Measurements from ENCODE around the gene SLC6A19. TPM values are rescaled to one million over a fixed set of nuclear protein-coding genes. Genes with fewer than 3 reads are reported as not detected.

Gene SLC6A19
- polyA plus RNA-seq, 1 donor from 2014 or later: not detected

DNA sequence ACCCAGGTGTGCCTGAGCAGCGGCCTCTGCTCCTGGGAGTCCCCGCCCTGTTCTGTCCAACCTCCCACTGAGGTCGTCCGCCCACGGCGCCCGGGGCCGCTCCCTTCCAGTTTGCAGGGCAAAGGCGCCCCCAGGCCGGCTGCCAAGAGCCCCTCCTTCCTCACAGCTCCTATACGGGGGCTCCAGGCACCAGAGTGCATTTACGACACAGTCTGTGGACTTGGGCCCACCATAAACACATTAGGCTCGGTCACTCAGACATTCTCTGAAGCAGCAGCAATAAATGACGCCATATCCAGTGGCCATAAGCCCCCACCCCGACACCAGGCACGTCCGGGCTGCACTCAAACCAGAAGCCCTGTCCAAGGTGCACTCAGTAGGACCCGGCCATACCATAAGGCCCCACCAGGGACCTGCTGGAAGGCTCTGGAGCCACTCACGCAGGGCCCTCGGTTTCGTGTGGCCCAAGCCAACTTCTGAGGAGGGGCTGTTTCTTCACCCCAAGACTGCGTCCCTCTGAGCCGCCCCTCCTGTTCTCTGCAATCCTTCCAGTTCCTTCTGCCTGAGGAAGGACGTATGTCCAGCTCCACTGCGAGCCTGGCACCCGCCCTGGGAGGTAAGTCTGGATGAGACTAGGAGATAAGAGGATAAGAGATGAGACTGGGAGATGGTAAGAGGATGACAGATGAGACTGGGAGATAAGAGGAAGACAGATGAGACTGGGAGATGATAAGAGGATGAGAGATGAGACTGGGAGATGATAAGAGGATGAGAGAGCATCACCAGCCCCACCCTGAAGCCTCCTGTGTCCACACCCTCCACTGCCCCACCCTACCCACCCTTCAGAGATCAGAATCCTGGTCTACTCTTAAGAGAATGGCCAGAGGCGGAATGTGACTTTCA lies 50.5 kb downstream of the SLC6A19 start:
- Mint-ChIP-seq H3K4me1 (peaks cover 0 to 10% (median 3%) of the 10 kb centered on the region in 3 donors), H3K4me3 (no peak overlapping the region), H3K9me3 (no peaks in the 10 kb centered on the region), H3K27me3 (peaks cover 9% of the 10 kb centered on the region), H3K36me3 (no peaks in the 10 kb centered on the region), H3K27ac (no peak overlapping the region)

DNA sequence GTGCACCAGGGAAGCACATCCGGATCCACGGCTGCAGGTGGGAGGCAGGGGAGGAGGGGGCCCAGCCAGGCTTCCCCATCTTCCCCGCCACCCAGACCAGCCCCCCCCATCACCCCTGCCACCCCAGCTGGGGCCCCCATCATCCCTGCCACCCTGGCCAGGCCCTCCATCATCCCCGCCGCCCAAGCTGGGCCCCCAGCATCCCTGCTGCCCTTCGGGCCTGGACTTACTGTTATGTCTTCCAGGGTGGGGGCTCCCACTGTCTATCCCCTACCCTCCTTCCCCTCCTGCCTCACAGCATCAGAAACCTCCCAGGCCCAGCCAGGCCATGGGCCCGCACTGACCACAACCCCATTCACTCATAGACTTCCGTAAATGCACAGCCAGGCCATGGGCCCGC lies 51.3 kb downstream of the SLC6A19 start:
- H3K4me3 Mint-ChIP-seq: no peak overlapping the region
- H3K9me3 Mint-ChIP-seq: no peaks in the 10 kb centered on the region
- H3K27me3 Mint-ChIP-seq: peaks cover 5% of the 10 kb centered on the region
- H3K27ac Mint-ChIP-seq: no peak overlapping the region
- no peaks in the 10 kb centered on the region for H3K36me3 Mint-ChIP-seq
- peaks cover 0 to 10% (median 3%) of the 10 kb centered on the region in 3 donors for H3K4me1 Mint-ChIP-seq

DNA sequence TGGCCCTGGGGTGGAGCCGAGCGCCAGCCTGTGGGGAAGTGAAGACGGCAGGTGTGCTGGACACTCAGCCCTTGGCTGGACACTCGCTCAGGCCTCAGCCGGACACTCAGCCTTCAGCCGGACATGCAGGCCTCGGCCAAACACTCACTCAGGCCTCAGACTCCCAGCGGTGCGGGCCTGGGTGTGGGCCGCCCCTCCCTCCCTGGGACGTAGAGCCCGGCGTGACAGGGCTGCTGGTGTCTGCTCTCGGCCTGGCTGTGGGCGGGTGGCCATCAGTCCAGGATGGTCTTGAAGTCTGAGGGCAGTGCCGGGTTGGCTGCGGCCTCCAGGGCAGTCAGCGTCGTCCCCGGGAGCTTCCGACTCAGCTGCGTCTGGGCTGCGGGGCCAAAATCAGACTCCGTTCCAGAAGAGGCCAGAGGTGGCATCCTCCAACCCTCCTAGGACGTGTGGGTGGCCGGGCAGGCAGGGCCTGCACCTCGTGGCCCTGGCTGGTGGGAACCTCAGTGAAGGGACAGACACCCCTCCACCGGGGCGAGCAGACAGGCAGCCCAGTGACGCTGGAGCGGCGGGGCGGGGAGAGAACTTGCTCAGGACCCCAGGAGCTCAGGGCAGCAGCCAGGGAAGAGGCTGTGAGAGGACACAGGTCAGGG lies 52.2 kb downstream of the SLC6A19 start:
- H3K9me3 Mint-ChIP-seq: no peaks in the 10 kb centered on the region
- peaks cover 0 to 10% (median 3%) of the 10 kb centered on the region in 3 donors for H3K4me1 Mint-ChIP-seq
- H3K27ac Mint-ChIP-seq: no peak overlapping the region
- H3K27me3 Mint-ChIP-seq: peaks cover 4% of the 10 kb centered on the region
- no peak overlapping the region for H3K4me3 Mint-ChIP-seq
- no peaks in the 10 kb centered on the region for H3K36me3 Mint-ChIP-seq

DNA sequence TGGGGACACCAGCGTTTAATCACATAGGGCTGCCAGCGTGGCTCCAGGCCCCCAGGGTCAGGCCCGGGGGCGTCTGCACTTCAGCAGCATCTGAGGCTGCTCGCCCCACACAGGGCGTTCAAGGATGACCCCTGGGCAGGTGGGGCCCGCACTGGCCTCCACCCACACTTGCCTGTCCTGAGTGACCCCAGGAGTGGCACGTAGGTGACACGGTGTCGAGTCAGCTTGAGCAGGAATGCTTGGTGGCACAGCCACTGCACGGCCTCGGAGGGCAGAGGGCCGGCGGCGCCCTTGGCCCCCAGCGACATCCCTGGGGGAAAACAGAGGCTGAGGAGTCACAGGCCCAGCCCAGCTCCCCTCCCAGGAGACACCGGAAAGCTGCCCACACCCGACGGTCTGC lies 52.8 kb downstream of the SLC6A19 start:
- Mint-ChIP-seq H3K36me3 (no peaks in the 10 kb centered on the region), H3K27me3 (peaks cover 2% of the 10 kb centered on the region), H3K4me3 (no peak overlapping the region), H3K4me1 (peaks cover 0 to 10% (median 3%) of the 10 kb centered on the region in 3 donors), H3K27ac (no peak overlapping the region), H3K9me3 (no peaks in the 10 kb centered on the region)

DNA sequence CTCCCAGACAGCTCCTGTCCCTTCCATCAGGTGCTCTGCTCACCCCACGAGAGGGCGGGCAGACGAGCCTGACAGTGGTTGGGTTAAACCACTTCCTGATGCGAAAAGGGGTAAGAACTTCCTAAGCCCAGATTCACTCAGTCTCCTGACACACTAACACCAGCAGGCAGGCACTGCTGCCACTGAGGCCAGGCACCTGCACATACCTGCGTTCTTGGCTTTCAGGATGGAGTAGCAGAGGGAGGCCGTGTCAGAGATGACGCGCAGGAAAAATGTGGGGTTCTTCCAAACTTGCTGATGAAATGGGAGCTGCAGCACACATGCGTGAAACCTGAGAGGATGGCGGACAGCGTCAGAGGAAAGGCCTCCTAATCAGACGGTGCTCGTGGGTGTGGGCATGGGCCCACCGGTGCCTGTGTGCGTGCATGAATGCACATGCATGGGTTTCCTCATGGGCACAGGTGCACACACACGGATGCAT lies 53.7 kb downstream of the SLC6A19 start:
- Mint-ChIP-seq H3K36me3 (no peaks in the 10 kb centered on the region), H3K4me1 (peaks cover 0 to 10% (median 3%) of the 10 kb centered on the region in 3 donors), H3K27me3 (peaks cover 2% of the 10 kb centered on the region), H3K4me3 (no peak overlapping the region), H3K9me3 (no peaks in the 10 kb centered on the region), H3K27ac (no peak overlapping the region)

DNA sequence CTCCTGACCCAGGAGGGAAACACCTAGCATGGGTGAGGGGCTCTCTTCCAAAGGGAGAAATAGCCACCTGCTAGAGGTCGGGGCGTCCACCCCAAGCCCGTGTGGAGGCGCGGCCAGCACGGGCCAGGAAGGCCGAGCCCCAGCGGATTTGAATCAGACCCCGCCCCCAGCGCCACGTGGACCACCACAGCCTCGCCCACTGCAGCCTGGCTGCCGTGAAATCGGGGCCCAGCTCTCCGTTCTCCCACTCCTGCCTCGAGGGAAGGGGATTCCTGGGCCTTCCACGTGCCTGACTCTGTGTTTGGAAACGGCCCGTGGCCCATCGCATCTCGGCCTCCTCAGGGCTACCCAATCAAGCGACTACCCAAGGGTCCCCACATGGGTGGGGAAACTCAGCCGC lies 55.4 kb downstream of the SLC6A19 start:
- no peak overlapping the region for H3K4me3 Mint-ChIP-seq
- H3K9me3 Mint-ChIP-seq: no peaks in the 10 kb centered on the region
- H3K27ac Mint-ChIP-seq: no peak overlapping the region
- peaks cover 0 to 10% (median 3%) of the 10 kb centered on the region in 3 donors for H3K4me1 Mint-ChIP-seq
- H3K27me3 Mint-ChIP-seq: peaks cover 4% of the 10 kb centered on the region
- H3K36me3 Mint-ChIP-seq: no peaks in the 10 kb centered on the region

DNA sequence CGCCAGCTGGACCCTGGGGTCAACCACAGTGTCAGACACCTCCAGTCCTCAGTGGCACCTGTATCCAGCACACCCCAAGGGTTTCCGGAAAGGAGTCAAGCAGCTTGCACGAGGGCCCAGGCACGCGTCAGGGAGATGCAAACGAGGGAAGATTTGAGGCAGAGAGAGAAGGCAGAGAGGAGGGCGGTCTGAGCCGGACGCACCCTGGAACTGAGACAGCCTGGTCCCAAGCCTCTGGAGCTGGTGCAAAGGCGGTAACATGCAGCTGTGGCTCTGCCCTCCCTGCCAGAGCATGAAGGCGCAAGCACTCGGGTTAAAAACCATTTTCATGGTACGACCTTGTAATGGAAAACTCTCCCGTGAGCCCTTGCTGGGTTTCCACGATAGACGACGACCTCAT lies 56.0 kb downstream of the SLC6A19 start:
- Mint-ChIP-seq H3K36me3 (peaks cover 2% of the 10 kb centered on the region), H3K27me3 (peaks cover 4% of the 10 kb centered on the region), H3K4me1 (peaks cover 0 to 10% (median 3%) of the 10 kb centered on the region in 3 donors), H3K27ac (no peak overlapping the region), H3K4me3 (no peak overlapping the region), H3K9me3 (no peaks in the 10 kb centered on the region)

DNA sequence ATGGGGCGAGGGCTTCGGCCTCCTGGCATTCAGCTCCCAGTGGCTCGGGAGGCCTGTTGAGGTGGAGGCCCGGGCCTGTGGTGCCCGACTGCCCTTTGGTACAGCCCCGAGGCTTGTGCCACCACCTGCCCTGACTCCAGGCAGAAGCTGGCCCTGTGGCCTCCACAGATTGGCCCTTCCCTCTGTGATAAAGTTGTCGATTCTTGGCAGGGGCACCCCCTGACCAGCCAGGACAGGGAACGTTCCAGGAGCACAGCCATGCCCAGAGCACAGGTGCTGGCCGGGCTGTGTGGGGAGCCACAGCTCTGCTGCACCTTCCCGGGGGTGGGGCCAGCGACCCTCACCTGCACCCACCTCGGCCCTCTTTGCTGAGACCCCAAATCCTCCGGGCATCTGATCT lies 56.4 kb downstream of the SLC6A19 start:
- H3K36me3 Mint-ChIP-seq: peaks cover 2% of the 10 kb centered on the region
- H3K4me3 Mint-ChIP-seq: no peak overlapping the region
- H3K27ac Mint-ChIP-seq: no peak overlapping the region
- no peaks in the 10 kb centered on the region for H3K9me3 Mint-ChIP-seq
- H3K4me1 Mint-ChIP-seq: peaks cover 0 to 10% (median 3%) of the 10 kb centered on the region in 3 donors
- peaks cover 3% of the 10 kb centered on the region for H3K27me3 Mint-ChIP-seq

DNA sequence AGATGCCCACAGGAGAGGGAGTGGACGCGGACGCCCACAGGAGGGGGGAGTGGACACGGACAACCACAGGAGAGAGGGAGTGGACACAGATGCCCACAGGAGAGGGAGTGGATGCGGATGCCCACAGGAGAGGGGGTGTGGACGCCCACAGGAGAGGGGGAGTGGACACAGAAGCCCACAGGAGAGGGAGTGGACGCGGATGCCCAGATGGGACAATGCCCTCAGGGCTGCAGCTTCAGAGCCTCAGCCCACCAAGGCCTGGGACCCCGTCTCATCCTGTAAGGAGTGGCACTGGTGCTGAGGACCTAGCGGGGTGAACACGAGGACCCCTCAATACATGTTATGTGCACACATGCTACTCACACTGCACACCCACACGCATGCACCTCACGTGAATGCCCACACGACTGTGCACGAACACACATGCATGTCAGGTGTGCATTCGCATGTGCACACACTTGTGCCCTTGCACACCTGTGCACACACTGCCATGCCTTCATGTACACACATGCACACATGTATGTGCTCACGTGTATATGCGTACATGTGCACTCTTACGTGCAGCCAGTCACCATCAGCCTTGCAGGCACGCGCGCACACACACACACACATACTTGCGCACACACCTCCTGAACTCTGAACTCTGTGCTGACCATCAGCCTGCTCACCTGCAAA lies 58.5 kb downstream of the SLC6A19 start:
- Mint-ChIP-seq H3K36me3 (peaks cover 2% of the 10 kb centered on the region), H3K27ac (no peak overlapping the region), H3K27me3 (peaks cover 1% of the 10 kb centered on the region), H3K4me3 (no peak overlapping the region), H3K4me1 (peaks cover 0 to 8% (median 3%) of the 10 kb centered on the region in 3 donors), H3K9me3 (no peaks in the 10 kb centered on the region)

DNA sequence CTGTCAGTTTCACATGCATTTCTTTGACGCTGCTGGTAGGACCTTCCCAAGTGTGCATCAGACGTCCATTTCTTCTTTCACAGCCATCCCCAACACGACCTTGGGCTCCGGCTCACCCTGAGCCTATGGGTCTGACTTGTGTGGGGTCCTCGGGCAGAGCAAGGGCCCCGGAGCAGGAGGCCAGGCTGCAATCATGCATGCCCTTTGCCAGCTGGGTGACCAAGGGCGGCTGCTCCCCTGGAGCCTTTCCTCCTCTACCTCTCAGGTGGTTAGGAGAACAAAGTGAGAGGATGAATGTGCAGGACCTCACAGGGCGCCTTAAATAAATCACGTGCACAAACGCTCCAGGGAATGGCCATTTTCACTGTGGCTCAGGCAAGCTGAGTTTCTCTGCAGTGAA lies 60.2 kb downstream of the SLC6A19 start:
- peaks cover 2% of the 10 kb centered on the region for H3K36me3 Mint-ChIP-seq
- no peaks in the 10 kb centered on the region for H3K4me1 Mint-ChIP-seq
- peaks cover 1% of the 10 kb centered on the region for H3K27me3 Mint-ChIP-seq
- no peak overlapping the region for H3K4me3 Mint-ChIP-seq
- no peaks in the 10 kb centered on the region for H3K9me3 Mint-ChIP-seq
- no peak overlapping the region for H3K27ac Mint-ChIP-seq

DNA sequence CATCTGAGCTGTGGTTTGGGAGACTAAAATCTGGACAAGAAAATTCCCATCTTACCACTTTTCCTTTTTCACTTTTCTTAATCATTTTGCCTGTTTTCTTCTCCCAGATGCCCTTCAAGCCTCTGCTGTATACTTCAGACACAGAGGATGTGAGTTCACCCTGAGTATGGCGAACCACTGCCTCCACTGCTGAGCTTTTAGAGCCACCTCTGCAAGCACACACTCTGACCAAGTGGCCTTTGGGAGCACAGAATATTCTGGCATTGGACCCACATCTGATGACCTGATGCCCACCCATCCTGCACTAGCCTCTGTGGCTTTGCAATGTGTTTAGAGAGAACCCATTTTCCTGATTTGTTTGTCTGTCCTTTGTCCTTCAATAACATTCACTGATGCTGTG lies 61.0 kb downstream of the SLC6A19 start:
- Mint-ChIP-seq H3K27ac (no peak overlapping the region), H3K36me3 (peaks cover 2% of the 10 kb centered on the region), H3K4me1 (no peaks in the 10 kb centered on the region), H3K4me3 (no peak overlapping the region), H3K27me3 (peaks cover 1% of the 10 kb centered on the region), H3K9me3 (no peaks in the 10 kb centered on the region)

DNA sequence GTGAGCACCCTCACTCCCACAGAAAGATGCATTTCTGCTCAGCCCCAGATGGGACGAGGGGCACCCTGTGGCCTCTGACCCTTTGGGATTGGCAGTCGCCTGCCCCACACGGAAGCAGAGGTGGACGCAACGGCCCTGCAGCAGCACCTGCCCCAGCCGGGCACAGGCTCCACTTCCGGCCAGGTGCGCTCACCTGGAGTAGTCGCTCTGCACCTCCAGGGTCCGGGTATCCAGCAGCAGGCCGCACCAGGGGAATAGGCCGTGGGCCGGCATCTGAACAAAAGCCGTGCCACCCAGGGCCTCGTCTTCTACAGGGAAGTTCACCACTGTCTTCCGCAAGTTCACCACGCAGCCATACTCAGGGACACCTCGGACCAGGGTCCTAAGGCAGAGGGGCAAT lies 62.8 kb downstream of the SLC6A19 start:
- no peak overlapping the region for H3K4me3 Mint-ChIP-seq
- H3K27me3 Mint-ChIP-seq: peaks cover 1% of the 10 kb centered on the region
- H3K36me3 Mint-ChIP-seq: peaks cover 2% of the 10 kb centered on the region
- H3K4me1 Mint-ChIP-seq: peaks cover 0 to 2% (median 1%) of the 10 kb centered on the region in 3 donors
- H3K27ac Mint-ChIP-seq: no peak overlapping the region
- no peaks in the 10 kb centered on the region for H3K9me3 Mint-ChIP-seq

DNA sequence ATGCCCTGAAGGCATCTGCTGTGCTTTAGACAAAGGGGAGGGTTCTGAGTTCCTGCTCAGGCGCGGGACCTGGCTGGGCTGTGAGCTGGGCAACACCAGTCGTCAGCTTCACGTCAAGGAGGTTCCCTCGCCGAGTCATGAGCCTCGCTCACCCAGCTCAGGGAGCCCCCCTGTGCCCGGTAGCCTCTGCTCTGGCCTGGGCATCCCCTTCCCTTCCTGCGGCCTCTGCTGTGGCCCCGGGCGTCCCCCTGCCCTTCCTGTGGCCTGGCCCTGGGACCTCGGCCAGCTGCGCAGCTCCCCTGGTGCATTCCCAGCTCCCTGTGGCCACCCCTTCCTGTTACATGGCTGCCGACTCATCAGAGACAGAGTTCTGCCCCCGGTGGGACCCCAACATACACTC lies 63.6 kb downstream of the SLC6A19 start:
- no peak overlapping the region for H3K4me3 Mint-ChIP-seq
- H3K4me1 Mint-ChIP-seq: peaks cover 0 to 2% (median 1%) of the 10 kb centered on the region in 3 donors

DNA sequence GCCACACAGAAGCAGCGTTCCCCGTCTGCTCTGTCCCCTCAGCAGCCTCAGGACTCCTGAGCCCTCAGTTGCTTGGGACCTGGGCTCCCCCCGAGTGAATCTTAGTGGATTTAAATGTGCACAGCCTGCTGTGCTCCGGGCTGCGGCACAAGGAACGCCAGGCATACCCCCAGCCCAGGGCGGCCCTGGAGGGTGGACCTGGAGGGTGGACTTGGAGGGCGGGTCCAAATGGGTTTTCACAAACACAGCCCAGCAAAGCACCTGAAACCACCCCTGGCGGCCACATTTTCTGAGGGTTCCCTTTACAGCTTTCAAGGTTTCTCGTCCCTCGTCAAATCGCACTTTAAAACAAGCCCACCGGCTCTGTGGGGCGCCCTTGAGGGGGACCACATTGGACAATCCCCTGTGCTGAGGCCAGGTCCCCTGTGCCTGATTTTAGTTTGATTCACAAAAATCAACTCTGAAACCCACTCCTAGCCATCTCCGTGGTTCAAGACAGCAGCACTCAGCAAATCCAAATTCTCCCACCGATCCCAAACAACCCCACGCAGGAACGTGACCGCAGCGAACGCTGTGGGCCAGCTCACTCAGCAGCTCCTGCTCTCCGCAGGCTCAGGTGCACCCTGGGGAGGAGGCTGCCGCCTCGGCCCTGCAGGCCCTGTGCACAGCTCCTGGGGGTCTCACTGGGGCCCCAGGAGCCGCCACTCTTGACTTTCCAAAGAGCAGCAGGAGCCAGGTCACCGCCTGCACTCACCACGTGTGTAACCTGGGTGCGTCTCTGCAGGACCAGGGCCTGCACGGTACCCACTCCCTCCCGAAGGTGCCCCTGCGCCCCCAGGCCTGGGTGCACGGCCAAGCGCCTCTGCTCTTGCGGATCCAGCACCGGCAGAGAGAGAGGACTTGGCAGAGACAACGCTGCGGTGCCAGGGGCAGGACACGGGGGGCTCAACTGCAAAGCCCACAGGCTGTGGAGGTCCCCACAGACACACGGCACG lies 64.4 kb downstream of the SLC6A19 start:
- Mint-ChIP-seq H3K4me1 (peaks cover 0 to 2% (median 1%) of the 10 kb centered on the region in 3 donors), H3K27me3 (no peaks in the 10 kb centered on the region), H3K9me3 (no peaks in the 10 kb centered on the region), H3K27ac (peak overlapping the region in 1 of 3 donors; percentile 76), H3K36me3 (peaks cover 2% of the 10 kb centered on the region), H3K4me3 (no peak overlapping the region)

More for the DNA sequence above, 63.6 kb downstream of the SLC6A19 start:
- Mint-ChIP-seq H3K9me3 (no peaks in the 10 kb centered on the region), H3K36me3 (peaks cover 2% of the 10 kb centered on the region), H3K27me3 (peaks cover 1% of the 10 kb centered on the region), H3K27ac (no peak overlapping the region)
